ENCODE data around the gene SLC30A9.

The SLC30A9 gene

DNA sequence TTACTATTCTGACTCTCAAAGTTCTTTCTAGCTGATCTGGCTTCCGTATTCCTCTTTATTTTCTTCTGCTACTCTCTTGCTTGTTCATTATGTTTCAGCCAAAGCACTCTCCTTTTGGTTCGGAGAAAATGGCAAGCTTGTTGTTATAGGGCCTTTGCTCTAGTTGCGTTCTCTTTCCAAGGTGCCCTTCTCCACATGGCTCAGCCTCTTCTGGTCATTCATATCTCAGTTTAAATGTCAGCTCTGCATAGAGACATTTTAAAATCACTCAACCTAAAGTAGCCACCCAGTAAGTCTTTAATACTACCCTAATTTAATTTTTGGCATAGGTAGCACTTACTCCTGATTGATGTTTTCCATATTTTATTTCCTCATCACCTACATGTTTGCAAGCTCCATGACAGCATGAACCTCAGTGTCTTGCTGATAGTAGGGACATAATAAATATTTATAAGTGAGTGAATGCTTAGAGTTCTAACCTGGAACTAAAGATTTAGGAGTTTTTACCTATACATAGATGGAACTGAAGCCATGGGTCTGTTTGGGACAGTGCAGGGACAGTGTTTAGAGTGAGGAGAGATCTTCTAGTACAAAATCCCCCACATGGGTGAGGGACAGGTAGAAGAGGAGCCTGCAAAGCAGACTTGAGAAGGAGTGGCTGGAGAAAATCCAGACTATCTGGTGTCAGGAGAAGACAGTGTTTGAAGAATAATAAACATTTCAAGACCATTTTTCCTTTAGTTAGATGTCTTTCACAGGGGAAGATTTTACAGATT, 17.9 kb downstream of the SLC30A9 start:
- no peak for DNase-seq

DNA sequence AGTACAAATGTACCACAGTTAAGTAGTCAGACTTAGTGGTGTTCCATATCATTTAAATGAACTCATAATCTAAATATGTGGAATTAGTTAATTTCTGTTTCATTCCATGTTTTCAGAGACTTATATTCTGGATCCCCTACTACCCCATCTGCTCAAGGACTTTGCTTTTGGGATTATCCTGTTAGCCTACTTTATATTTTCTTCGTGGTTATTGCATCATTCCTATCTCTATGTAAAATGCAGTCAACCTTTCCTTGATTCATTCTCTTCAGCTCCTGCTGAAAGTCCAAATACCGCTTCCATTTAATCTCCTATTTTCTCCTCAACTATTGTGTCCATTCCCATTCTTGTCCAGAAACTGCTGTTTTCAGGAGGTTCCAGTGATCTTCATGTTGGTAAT, 25.1 kb downstream of the SLC30A9 start:
- DNase-seq: no peak

DNA sequence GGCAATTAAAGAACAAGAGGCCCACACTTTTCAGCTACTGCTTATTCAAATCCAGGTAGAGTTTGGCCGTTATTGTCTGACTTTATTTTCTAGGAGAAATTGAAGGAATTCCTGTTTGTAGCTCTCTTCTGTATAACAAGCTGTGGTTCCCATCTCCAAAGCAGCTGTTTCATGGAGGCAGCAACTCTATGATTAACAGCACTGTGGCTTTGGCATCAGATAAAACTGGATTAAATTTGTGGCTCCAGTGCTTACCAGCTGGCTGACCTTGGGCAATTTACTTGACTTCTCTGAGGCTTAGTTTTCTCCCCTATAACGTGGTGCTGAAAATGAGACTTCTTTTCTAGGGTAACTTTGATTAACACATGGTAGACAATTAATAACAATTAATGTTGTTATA, 28.1 kb downstream of the SLC30A9 start:
- no peak for DNase-seq

- no peak for DNase-seq
Observed at GRCh38 chr4:42048394-42048793, 58.1 kb downstream of the SLC30A9 start.

DNA sequence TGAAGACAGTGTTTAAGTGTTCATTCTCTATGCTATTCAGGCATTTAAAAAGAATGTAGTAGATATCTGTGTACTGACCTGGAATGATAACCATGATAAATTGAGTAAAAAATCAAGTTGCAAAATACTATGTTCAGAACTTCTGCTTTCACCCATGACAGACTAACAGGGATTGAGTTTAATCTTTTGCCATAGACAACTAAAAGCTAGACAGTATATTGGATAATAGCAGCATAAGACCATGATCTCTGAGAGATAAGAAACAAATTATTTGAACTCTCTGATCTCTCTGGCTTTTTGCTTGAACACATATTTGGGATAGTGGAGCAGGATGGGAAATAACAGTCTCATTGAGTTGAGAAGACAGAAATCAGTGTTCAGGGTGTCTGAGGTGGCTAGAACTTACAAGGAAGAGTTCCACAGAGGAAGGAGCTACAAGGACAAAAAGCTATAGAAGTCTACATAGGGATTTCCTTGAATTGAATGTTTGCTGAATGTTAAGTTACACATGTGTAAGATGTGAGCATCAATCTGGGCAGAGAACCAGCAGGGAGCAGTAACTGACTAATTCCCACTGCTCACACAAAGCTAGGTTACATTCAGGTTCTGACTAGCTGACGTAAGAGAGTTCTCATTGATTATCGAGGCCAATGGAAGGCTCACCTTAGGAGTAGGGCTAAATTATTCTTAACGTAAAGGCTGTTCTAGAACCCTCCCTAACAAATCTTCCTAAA, 60.4 kb downstream of the SLC30A9 start:
- no peak for DNase-seq

GRCh38 chr4:42066402-42066801, 76.1 kb downstream of the SLC30A9 start:
- no peak for DNase-seq

DNA sequence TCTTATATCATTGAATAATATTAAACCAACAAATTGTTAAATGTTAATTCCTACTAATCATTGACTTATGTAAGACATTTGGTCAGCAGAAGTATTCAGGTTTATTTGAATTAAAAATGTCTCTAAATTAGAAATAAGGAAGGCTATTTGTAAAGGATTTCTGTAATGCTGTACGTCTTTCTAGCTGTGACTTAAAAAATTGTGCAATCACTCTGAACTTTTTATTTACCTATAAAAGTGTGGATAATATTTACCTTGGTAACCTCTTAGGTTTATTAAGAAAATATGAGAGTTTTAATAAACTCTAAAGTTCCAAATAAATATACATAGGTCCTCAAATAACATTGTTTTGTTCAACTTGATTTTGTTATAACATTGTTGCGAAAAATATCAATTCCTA, 76.9 kb downstream of the SLC30A9 start:
- no peak for DNase-seq

- no peak for DNase-seq
Observed at GRCh38 chr4:42070463-42070862, 80.1 kb downstream of the SLC30A9 start.

- DNase-seq: no peak
Observed at GRCh38 chr4:42074294-42074693, 84.0 kb downstream of the SLC30A9 start.

DNA sequence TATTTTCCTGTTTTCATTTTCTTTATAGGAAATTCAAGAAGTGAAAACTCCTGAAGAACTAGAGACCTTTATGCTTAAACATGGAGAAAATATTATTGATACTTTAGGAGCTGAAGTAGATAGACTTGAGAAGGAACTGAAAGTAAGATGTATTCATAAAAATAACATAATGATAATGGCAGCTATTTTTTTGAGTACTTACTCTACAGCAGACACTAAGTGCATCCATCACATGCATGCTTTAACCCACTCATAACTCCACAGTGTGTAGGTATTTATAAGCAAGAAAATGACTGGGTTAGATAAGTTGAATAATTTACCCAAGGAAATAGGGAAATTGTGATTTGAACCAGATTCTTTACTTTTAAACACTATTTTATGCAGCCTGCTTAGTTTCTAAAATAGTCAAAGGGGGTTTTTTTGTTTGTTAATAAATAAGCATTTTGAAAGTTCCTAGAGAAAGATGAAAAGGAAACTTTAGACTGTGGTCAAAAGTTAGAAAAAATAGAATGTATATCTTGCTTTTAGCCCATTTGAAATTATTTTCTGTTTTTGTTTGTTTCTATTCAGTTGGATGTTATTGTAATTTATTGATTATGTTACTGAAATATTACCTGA, 88.0 kb downstream of the SLC30A9 start:
- no peak for DNase-seq

DNA sequence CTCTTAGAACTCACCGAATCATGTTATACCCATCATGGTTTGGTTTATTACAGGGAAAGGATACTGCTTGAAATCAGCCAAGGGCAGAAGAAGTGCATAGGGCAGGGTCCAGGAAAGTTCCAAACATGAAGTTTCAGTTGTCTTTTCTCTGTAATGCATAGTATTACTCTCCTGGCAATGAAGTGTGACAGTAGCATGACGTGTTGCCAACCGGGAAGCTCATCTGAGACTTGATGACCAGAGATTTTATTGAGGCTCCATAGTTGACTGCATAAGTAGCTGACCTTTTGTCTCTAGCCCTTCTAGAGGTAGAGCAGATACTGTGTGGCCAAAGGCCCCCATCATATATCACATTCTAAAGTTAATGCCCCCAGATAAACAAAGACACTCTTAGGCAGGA, 90.0 kb downstream of the SLC30A9 start:
- no peak for DNase-seq

DNA sequence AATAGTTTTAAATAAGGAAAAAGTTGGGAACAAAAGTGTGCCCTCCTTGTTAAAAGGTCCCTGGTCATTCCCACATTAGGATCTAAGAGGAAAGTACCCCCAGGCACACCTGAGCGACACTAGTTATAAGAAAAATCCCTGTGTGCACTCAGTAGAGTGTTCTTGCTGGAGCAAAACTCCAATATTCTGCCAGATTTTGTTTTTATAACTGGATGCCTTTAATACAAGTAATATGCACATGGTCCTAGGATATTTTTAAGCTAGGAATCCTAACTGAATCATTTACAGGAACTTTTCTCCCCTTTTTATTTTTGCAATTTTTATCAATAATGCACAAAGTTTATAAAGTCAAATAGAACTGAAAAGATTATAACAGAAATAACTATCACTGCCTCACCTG, 93.5 kb downstream of the SLC30A9 start:
- DNase-seq: no peak

DNA sequence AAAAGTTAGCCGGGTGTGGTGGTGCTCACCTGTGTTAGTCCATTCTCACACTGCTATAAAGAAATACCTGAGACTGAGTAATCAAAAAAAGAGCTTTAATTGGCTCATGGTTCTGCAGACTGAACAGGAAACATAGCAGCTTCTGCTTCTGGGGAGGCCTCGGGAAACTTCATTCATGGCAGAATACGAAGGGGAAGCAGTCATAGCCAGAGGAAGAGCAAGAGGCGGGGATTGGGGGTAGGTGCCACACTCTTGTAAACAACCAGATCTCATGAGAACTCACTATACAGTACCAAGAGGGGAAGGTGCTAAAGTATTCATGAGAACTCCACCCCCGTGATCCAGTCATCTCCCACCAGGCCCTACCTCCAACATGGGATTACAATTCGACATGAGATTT, 98.1 kb downstream of the SLC30A9 start:
- DNase-seq: no peak

DNA sequence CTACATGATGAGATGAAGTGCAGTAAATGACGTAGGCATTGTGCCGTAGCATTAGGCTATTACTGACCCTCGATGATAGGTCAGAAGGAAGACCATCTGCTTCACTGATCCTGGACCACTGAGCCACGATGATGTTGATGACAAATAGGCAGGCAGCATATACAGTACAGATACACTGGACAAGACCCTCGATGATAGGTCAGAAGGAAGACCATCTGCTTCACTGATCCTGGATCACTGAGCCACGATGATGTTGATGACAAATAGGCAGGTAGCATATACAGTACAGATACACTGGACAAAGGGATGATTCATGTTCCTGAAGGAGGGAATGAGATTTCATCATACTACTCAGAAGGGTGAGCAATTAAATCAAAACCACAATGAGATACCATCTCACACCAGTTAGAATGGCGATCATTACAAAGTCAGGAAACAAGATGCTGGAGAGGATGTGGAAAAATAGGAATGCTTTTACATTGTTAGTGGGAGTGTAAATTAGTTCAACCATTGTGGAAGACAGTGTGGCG, 111.2 kb downstream of the SLC30A9 start:
- no peak for DNase-seq

GRCh38 chr4:42104521-42104920, 114.2 kb downstream of the SLC30A9 start:
- no peak for DNase-seq

GRCh38 chr4:42112846-42113245, 122.5 kb downstream of the SLC30A9 start:
- DNase-seq: no peak

DNA sequence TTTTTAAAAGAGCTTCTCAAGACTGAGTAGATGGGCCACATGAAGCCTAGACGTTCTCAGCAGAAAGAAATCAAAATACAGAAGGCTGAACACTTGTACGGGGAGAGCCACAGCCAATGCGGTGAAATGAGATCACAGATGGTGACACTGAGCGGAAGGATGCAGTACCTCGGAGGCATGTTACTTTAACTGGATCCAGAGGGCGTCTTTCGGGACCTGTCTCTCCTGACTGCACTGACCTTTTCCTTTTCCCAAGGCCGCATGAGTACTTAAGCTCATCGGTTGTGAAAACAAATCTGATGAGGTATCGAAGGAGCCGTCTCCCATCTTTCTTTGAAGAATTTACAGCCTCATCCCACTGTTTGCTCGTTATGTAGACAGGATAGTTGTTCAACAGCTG, 129.6 kb downstream of the SLC30A9 start:
- DNase-seq: no peak

- DNase-seq: no peak
Observed at GRCh38 chr4:42122237-42122636, 131.9 kb downstream of the SLC30A9 start.

DNA sequence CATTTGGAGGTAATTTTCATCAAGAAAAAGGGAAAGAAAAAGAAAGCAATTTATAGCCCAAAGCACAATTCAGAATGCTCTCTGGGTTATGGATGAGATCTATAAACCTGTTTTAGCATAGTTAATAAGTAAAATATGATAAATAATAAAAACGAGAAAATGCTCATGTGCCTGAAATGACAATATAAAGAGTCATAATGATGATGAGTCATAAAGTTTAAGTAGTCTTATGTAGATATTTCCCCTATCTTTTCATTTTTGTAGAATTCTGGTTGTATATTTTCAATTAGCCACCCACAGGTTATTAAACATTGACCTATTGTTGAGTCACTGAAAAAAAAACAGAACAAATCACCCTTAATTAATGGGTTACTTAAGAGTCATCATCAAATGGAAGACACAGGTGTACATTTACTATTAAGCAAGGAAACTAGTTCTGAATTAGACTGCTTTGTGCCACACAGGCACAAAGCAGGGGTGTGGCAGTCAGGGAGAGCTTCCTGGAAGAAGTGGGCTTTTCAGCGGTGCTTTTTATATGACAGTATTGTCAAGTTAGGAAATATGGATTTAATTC, 132.8 kb downstream of the SLC30A9 start:
- no peak for DNase-seq

- no peak for DNase-seq
Observed at GRCh38 chr4:42132099-42132498, 141.8 kb downstream of the SLC30A9 start.

- no peak for DNase-seq
Observed at GRCh38 chr4:42133006-42133405, 142.7 kb downstream of the SLC30A9 start.

- DNase-seq: no peak
Observed at GRCh38 chr4:42136371-42136770, 146.0 kb downstream of the SLC30A9 start.

All from T-helper 9 cell (primary cell).